ENCODE measurements around the gene GRIN2D.

The GRIN2D gene

DNA sequence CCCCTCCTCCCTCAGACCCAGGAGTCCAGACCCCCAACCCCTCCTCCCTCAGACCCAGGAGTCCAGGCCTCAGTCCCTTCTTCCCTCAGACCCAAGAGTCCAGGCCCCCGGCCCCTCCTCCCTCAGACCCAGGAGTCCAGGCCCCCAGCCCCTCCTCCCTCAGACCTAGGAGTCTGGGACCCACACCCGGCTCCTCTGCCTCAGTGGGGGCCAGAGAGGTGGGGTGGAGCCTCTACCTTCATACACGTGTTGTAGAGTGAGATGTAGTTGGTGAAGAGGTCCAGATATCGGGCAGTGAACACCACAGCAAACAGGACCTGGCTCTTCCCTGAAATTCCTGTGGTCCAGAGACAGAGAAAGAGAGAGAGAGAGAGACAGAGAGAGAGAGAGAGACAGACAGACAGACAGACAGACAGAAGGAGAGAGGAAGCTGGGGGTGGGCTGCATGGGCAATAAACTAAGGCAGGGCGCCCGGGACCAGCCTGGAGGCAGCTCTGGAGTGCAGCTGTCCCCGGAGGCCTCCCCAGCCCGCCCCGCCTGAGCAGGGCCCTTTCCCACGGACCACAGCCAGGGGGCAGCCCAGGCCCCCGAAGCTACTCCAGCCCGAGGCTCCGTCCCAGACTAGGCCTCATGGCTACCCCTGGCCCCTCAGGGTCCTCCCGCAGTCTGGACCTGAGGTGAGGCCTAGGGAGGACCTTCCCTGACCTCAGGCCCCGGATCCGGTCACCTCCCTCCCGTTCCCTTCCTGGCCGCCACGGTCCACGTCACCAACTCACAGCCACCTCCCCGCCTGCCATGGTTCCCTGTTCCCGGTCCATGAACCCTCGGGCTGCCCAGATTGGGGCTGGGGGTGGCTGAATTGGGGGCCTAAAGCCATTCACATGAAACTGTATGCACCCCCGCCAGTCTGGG is 3.0 kb upstream of the GRIN2D start (continued):
- TF ChIP-seq, protein P1, sequence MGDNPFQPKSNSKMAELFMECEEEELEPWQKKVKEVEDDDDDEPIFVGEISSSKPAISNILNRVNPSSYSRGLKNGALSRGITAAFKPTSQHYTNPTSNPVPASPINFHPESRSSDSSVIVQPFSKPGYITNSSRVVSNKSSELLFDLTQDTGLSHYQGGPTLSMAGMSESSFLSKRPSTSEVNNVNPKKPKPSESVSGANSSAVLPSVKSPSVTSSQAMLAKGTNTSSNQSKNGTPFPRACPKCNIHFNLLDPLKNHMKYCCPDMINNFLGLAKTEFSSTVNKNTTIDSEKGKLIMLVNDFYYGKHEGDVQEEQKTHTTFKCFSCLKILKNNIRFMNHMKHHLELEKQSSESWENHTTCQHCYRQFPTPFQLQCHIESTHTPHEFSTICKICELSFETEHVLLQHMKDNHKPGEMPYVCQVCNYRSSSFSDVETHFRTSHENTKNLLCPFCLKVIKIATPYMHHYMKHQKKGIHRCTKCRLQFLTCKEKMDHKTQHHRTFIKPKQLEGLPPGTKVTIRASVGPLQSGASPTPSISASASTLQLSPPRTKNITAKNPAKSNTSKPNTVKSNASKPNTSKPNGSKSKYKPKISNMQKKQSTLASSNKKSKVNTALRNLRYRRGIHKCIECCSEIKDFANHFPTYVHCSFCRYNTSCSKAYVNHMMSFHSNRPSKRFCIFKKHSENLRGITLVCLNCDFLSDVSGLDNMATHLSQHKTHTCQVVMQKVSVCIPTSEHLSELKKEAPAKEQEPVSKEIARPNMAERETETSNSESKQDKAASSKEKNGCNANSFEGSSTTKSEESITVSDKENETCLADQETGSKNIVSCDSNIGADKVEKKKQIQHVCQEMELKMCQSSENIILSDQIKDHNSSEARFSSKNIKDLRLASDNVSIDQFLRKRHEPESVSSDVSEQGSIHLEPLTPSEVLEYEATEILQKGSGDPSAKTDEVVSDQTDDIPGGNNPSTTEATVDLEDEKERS (tag by site-specific recombination; IDR thresholded peaks at IDR 0.05), result no peak
- TF ChIP-seq ZNF560 (tag by site-specific recombination; IDR thresholded peaks at IDR 0.05; ENCODE audit: borderline replicate concordance) (no peak), EGR2 (tag by site-specific recombination; IDR thresholded peaks at IDR 0.05; ENCODE audit: low read depth) (no peak), ZNF248 (tag by site-specific recombination; IDR thresholded peaks at IDR 0.05) (no peak), ZFP69B (tag by site-specific recombination; IDR thresholded peaks at IDR 0.05) (peak; percentile 71), ZSCAN30 (tag by site-specific recombination; IDR thresholded peaks at IDR 0.05) (peak; percentile 95), ZNF239 (tag by site-specific recombination; IDR thresholded peaks at IDR 0.05) (0 out of 2 replicates have a peak, but pooled peaks have one; percentile 43), ZEB2 (tag by site-specific recombination; IDR thresholded peaks at IDR 0.05) (0 out of 2 replicates have a peak, but pooled peaks have one; percentile 36), ZNF112 (tag by site-specific recombination; IDR thresholded peaks at IDR 0.05) (no peak), ZNF529 (tag by site-specific recombination; IDR thresholded peaks at IDR 0.05; ENCODE audit: insufficient replicate concordance) (no peak), ZNF600 (tag by site-specific recombination; IDR thresholded peaks at IDR 0.05) (peak; percentile 79), ZBTB7A (tag by site-specific recombination; IDR thresholded peaks at IDR 0.05; ENCODE audit: low read depth) (peak; percentile 21; the same call in 1 of the 2 replicates), ZFP37 (tag by site-specific recombination; IDR thresholded peaks at IDR 0.05) (peak; percentile 98), ZNF629 (tag by site-specific recombination; IDR thresholded peaks at IDR 0.05) (peak; percentile 46; the same call in 1 of the 2 replicates), SALL2 (tag by site-specific recombination; IDR thresholded peaks at IDR 0.05; ENCODE audit: borderline replicate concordance) (no peak), ZNF155 (tag by site-specific recombination; IDR thresholded peaks at IDR 0.05) (no peak), ZNF596 (tag by site-specific recombination; IDR thresholded peaks at IDR 0.05) (peak; percentile 93), ZNF768 (tag by site-specific recombination; IDR thresholded peaks at IDR 0.05) (no peak), ZNF544 (tag by site-specific recombination; IDR thresholded peaks at IDR 0.05) (no peak), ZIC2 (tag by site-specific recombination; IDR thresholded peaks at IDR 0.05) (no peak)
- TF ChIP-seq, protein P2, sequence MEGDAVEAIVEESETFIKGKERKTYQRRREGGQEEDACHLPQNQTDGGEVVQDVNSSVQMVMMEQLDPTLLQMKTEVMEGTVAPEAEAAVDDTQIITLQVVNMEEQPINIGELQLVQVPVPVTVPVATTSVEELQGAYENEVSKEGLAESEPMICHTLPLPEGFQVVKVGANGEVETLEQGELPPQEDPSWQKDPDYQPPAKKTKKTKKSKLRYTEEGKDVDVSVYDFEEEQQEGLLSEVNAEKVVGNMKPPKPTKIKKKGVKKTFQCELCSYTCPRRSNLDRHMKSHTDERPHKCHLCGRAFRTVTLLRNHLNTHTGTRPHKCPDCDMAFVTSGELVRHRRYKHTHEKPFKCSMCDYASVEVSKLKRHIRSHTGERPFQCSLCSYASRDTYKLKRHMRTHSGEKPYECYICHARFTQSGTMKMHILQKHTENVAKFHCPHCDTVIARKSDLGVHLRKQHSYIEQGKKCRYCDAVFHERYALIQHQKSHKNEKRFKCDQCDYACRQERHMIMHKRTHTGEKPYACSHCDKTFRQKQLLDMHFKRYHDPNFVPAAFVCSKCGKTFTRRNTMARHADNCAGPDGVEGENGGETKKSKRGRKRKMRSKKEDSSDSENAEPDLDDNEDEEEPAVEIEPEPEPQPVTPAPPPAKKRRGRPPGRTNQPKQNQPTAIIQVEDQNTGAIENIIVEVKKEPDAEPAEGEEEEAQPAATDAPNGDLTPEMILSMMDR (tag by site-specific recombination; IDR thresholded peaks at IDR 0.05), result peak; percentile 97
- TF ChIP-seq, protein P3, sequence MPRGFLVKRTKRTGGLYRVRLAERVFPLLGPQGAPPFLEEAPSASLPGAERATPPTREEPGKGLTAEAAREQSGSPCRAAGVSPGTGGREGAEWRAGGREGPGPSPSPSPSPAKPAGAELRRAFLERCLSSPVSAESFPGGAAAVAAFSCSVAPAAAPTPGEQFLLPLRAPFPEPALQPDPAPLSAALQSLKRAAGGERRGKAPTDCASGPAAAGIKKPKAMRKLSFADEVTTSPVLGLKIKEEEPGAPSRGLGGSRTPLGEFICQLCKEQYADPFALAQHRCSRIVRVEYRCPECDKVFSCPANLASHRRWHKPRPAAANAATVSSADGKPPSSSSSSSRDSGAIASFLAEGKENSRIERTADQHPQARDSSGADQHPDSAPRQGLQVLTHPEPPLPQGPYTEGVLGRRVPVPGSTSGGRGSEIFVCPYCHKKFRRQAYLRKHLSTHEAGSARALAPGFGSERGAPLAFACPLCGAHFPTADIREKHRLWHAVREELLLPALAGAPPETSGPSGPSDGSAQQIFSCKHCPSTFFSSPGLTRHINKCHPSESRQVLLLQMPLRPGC (tag by site-specific recombination; IDR thresholded peaks at IDR 0.05), result no peak; the same call in 1 of the 2 replicates
- TF ChIP-seq, protein P4, sequence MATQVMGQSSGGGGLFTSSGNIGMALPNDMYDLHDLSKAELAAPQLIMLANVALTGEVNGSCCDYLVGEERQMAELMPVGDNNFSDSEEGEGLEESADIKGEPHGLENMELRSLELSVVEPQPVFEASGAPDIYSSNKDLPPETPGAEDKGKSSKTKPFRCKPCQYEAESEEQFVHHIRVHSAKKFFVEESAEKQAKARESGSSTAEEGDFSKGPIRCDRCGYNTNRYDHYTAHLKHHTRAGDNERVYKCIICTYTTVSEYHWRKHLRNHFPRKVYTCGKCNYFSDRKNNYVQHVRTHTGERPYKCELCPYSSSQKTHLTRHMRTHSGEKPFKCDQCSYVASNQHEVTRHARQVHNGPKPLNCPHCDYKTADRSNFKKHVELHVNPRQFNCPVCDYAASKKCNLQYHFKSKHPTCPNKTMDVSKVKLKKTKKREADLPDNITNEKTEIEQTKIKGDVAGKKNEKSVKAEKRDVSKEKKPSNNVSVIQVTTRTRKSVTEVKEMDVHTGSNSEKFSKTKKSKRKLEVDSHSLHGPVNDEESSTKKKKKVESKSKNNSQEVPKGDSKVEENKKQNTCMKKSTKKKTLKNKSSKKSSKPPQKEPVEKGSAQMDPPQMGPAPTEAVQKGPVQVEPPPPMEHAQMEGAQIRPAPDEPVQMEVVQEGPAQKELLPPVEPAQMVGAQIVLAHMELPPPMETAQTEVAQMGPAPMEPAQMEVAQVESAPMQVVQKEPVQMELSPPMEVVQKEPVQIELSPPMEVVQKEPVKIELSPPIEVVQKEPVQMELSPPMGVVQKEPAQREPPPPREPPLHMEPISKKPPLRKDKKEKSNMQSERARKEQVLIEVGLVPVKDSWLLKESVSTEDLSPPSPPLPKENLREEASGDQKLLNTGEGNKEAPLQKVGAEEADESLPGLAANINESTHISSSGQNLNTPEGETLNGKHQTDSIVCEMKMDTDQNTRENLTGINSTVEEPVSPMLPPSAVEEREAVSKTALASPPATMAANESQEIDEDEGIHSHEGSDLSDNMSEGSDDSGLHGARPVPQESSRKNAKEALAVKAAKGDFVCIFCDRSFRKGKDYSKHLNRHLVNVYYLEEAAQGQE (tag by site-specific recombination; IDR thresholded peaks at IDR 0.05), result peak; percentile 65; the same call in 1 of the 2 replicates
- TF ChIP-seq, protein P5, sequence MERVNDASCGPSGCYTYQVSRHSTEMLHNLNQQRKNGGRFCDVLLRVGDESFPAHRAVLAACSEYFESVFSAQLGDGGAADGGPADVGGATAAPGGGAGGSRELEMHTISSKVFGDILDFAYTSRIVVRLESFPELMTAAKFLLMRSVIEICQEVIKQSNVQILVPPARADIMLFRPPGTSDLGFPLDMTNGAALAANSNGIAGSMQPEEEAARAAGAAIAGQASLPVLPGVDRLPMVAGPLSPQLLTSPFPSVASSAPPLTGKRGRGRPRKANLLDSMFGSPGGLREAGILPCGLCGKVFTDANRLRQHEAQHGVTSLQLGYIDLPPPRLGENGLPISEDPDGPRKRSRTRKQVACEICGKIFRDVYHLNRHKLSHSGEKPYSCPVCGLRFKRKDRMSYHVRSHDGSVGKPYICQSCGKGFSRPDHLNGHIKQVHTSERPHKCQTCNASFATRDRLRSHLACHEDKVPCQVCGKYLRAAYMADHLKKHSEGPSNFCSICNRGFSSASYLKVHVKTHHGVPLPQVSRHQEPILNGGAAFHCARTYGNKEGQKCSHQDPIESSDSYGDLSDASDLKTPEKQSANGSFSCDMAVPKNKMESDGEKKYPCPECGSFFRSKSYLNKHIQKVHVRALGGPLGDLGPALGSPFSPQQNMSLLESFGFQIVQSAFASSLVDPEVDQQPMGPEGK (tag by site-specific recombination; IDR thresholded peaks at IDR 0.05), result peak; percentile 83
- TF ChIP-seq, protein P6, sequence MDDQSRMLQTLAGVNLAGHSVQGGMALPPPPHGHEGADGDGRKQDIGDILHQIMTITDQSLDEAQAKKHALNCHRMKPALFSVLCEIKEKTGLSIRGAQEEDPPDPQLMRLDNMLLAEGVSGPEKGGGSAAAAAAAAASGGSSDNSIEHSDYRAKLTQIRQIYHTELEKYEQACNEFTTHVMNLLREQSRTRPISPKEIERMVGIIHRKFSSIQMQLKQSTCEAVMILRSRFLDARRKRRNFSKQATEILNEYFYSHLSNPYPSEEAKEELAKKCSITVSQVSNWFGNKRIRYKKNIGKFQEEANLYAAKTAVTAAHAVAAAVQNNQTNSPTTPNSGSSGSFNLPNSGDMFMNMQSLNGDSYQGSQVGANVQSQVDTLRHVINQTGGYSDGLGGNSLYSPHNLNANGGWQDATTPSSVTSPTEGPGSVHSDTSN (CRISPR knock-in tag; IDR thresholded peaks at IDR 0.05), result peak; percentile 91
